T47D (cell line): ENCODE data around the gene TMEM141.
A peak's percentile ranks its signal among the peaks of the same experiment; 100 is the strongest.
"Not testable (repeated sequence)": the region's sequence is repeated elsewhere in the genome, so short reads cannot be mapped to it uniquely, and the experiment has no call there.

Source experiments
- DNase-seq, 2 experiments: peaks; one replicate each; pipeline versions ENCODE4 v3.0.0 to v3.0.0-alpha.2; 2011 to 2012; ENCODE audit warnings: low read depth in 1 of 2, low spot score in 1 of 2
- JUND ChIP-seq: IDR thresholded peaks from 2 replicates; pipeline ENCODE4 v1.6.1; 2012; ENCODE audit warnings: low read depth
- in situ Hi-C: cut with HindIII; loops from 2 replicates; pipeline ENCODE4 v1.10.0; 2016; ENCODE audit warnings: low sequenced_read_pairs, low pct_unique_long_range_greater_than_20kb

Gene TMEM141

DNA sequence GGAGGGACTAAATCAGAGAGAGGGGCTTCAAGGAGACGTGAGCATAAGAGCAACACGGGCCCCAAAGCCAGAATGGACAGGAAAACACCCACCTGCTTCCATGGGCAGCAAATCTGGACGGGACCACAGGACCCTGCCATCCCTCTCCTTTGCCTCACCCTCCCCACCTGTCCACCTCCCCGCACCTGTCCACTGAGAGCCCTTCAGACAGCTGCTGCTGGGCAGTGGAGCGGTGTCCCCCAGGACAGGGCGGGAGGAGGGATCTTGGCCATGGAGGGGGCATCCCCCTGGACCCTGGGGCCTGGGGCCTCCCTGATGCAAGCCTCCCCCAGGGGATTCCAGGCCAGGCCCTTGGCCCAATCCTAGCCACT, 7.5 kb downstream of the TMEM141 start:
- in situ Hi-C loops, result no loop called here
- no peak for TF ChIP-seq JUND
- DNase-seq, result no peak

DNA sequence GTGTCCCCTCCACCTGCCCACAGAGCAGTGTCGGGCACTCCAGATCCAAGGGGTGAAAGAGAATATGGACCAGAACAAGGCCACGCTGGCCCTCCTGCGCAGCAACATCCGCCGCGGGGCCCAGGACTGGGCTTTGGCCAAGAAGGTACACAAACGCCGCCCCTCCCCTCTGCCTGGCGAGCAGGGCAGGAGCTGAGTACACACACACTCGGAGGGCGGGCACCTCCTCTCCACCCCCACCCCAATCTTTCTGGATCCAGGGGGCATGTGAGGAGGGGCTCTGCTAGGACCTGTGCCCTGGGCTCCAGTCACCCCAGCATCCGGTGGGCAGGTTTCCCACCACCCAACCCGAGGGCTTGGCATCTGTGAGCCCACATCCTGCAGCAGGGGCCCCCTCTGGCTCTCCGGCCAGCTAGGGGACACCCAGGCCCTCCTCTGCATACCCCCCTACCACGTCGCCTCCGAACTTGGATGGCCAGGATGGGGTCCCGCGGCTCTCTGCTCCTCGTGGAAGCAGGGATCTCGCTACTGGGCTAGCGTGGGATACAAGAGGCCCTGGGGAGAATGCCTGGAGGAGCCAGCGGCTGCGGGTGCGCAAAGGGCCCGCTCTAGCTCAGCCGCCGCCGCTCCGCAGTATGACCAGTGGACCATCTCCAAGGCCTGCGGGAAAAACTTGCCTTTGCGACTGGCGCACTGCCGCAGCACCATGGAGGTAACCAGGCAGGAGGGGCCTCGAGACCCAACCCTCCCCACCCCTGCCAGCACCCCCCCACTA, 8.1 kb downstream of the TMEM141 start:
- TF ChIP-seq JUND, result no peak
- peak in 1 of 2 experiments; percentile 81 for DNase-seq
- in situ Hi-C loops, result no loop called here

DNA sequence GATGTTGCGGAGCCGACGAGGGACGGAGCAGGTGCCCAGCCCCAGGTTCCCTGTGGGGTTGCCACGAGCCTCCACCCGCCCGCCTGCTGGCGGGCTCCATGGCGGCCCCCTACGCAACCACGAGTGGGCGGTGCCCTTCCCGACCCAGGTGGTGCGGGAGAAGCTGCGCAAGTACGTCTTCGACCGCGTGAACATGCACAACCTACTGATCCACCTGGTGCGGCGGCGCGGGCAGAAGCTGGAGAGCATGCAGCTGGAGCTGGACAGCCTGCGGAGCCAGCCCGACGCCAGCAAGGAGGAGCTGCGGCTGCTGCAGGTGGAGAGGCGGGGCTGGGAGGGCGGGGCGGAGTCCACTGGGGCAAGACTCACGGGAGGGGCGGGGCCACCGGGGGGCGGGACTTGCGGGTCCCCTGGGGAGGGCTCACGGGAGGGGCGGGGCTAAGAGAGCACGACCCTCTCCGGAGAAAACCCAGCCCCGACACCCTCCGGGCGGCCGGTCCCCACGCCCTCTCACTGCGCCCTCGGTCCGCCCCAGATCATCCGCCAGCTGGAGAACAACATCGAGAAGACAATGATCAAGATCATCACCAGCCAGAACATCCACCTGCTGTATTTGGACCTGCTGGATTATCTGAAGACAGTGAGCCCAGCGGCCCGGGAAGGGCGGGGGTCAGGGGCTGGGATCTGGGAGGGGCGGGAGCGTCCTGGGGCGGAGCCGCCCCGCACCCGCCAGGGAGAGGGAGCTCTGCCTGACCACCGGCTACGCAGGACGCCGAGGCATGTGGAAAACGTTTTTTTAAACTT, 8.9 kb downstream of the TMEM141 start:
- TF ChIP-seq JUND, result no peak
- DNase-seq, result peak; percentile 89 to 97
- in situ Hi-C loops, result no loop called here

DNA sequence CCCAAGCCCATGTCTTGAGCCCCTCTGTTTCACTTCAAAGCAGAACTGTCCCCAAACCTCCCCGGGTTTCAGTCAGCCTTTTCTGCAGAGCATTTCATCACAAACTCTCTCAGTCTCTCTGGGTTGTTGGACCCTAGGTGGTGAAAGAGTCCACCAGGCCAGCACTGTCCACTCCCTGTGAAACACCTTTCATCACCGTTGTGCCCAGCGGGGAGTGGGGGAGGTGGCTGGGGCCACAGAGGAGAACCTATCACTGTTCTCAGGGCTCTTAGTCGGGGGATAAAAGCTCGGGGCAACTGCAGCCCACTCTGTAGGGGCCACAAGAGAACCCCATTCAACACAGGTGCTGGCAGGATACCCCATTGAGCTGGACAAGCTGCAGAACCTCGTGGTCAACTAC, 11.2 kb downstream of the TMEM141 start:
- in situ Hi-C loops, result no loop called here
- DNase-seq, result no peak
- TF ChIP-seq JUND, result no peak

- in situ Hi-C loops, DNase-seq: not testable (repeated sequence)
Observed at GRCh38 chr9:136803009-136803550, 11.9 kb downstream of the TMEM141 start.

DNA sequence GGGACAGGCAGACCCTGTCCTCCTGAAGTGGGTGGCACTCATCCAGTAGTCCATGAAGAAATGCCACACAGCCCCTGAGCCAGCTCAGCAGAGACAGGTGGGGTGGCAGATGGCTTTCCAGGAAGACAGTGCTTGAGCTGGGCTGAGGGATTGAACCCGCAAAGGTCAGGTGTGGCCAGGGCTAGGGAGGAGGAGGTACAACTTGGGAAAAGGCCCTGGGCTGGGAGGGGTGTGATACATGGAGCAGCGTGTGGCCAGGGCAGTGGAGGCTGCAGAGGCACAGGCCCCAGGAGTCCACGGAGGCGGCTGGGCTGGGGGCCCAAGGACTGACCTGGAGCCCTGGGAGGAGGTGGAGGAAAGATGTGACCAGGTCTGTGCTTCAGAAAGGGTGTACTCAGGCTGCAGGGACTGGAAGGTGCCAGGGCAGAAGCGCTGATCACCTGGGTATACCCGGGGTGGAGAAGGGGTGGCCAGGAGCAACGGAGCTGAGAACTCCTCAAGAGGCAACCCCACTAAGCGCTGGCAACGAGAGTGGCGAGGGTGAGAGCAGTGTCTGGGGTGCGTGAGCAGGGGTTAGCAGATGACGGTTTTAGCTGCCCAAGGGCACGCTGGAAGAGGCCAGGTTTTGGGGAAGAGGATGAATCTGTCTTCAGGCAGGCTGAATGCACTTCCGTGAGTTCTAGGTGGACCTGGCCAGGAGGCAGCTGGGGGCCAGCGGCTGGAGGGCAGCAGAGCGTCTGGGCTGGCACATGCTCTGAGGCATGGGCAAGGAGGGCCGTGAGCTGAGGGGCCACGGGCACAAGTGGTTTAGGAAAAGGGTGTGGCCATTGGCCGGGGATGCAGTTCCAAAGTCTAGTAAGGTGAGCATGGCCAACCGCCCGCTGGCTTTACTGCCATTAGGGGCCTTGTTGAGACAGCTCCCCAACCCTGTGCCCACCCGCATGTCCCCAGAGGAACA, 12.7 kb downstream of the TMEM141 start:
- no peak for TF ChIP-seq JUND
- no peak for DNase-seq
- in situ Hi-C loops, result no loop called here

GRCh38 chr9:136804509-136805206, 13.5 kb downstream of the TMEM141 start:
- peak in 1 of 2 experiments; percentile 69 for DNase-seq
- in situ Hi-C loops, result no loop called here
- TF ChIP-seq JUND, result no peak

DNA sequence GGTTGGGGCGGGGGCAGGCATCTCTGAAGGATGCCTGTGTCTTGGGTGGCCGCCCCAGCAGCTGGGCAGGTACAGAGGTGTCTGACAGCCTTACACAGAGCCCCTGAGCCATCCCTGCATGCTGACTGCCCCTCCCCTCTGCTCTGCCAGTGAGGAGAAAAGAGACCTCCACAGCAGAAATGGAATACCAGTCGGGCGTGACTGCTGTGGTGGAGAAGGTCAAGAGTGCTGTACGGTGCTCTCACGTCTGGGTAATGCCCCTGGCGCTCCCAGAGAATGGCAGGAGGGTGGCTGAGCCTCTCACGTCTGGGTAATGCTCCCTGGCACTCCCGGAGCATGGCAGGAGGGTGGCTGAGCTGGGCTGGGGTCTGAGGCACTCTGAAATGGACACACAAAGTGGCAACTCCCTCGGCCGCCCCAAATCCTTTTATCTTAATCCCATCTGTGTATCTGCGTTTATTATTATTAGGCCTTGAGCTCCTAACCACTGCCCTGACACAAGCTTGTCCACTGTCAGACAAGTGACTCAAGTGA, 14.1 kb downstream of the TMEM141 start:
- no peak for TF ChIP-seq JUND
- DNase-seq, result no peak
- in situ Hi-C loops, result no loop called here

DNA sequence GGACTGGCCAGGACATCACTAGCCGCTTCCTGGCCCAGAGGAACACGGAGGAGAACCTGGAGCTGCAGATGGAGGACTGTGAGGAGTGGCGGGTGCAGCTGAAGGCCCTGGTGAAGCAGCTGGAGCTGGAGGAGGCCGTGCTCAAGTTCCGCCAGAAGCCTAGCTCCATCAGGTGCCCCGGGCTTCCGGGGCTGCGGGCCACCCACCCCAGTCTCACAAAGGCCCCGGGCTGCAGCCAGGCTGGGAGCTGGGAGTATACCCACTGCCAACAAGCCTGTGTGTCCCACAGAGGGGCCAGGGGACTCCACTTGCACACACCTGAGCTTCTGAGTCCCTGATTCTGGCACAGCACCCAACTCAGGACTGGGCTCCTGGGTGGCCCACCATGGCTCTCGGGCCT, 14.9 kb downstream of the TMEM141 start:
- no peak for TF ChIP-seq JUND
- in situ Hi-C loops, result no loop called here
- DNase-seq, result no peak

DNA sequence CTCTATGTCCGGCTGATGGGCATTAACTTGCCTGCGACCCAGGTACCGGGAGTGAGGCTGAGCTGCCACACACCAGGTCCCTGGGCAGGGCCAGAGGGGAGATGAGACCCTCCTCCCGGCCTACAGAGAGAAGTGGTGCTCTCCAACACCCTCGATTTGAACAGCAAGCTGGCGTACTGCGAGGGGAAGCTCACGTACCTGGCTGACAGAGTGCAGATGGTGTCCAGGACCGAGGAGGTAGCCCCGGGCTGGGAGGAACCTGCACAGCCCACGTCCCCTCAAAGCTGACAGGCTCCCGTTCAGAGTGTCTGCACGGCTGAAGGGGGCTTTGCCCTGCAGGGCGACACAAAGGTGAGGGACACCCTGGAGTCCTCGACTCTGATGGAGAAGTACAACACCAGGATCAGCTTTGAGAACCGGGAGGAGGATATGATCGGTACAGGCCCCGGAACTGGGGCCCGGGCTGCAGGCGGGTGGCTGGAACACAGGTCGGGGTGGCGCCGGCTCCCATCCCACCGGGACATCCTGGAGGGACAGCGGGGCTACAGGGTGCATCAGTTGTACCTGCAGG, 15.6 kb downstream of the TMEM141 start:
- no peak for TF ChIP-seq JUND
- in situ Hi-C loops, result no loop called here

GRCh38 chr9:136807281-136808074, 16.3 kb downstream of the TMEM141 start, which contains the start of gene RABL6:
Gene RABL6 (plus strand): TSS chr9:136807948. CDS start chr9:136808197, 249 bp downstream.
- in situ Hi-C loops, result no loop called here
- TF ChIP-seq JUND, result no peak
- peak; percentile 83 to 98 for DNase-seq

More for the DNA sequence above, 15.6 kb downstream of the TMEM141 start:
- no peak for DNase-seq
